Activated naive CD4-positive, alpha-beta T cell treated with anti-CD3 and anti-CD28 coated beads, Interleukin-2, amount 10 ng/mL, durations not matched to agents 7 days and 5 days (primary cell): ENCODE measurements around the gene APOBEC3A.

ENCODE experiments used
- CTCF ChIA-PET: fragments of 350-600 bp; sonication (Branson Sonifier 250); formaldehyde crosslinking; loops from one replicate; lab custom pipeline; 2021; ENCODE audit warnings: antibody characterized with exemption; lab: Charles Lee
- DNase-seq: peaks from one replicate; pipeline ENCODE4 v3.0.0-alpha.2; 2020
- H3K27ac Mint-ChIP-seq: one replicate; pipeline ENCODE4 v1.8.0; 2021; ENCODE audit warnings: mild to moderate bottlenecking, moderate library complexity, mixed read lengths
- H3K27me3 Mint-ChIP-seq: one replicate; pipeline ENCODE4 v1.8.0; 2021; ENCODE audit warnings: mild to moderate bottlenecking, mixed read lengths
- H3K36me3 Mint-ChIP-seq: one replicate; pipeline ENCODE4 v1.8.0; 2021; ENCODE audit warnings: mixed read lengths
- H3K4me1 Mint-ChIP-seq: one replicate; pipeline ENCODE4 v1.8.0; 2021; ENCODE audit warnings: mixed read lengths
- H3K4me3 Mint-ChIP-seq: one replicate; pipeline ENCODE4 v1.8.0; 2021; ENCODE audit warnings: mild to moderate bottlenecking, moderate library complexity, mixed read lengths
- H3K9me3 Mint-ChIP-seq: one replicate; pipeline ENCODE4 v1.8.0; 2021; ENCODE audit warnings: mixed read lengths

The APOBEC3A gene

DNA sequence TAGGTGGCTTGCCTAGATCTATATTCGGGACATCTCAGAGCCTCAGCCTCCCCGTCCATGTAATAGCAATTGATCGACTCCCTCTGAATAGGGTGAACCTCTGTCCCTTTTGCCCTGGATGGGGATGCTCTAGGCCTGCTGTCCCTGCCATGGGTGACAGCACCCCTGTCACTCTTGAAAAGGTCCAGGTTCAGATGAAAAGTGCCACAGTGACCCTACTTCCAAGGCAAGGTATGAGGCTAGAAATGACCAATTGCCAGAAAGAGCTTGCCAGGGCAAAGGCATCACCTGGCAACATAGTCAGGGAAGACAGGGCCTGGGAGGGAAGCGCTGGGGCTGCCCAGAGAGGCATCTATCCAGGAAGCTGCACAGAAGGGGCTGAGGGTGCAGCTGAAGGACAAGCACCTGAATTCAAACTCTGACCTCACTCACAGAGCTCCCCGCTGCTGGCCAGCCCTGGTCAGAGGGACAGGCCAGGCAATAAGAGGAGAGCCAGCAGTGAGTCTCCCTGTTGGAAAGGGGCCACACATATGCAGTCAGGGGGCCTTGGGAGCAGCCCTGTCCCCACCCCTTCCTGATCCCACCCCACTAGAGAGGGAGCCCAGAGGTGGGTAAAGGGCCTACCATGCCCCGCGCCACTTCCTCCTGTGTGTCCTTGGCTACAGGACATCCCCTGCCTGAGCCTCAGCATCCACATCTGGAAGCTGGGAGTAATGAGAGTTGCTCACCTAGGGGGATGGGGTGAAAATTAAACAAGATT lies 9.0 kb upstream of the APOBEC3A start:
- Mint-ChIP-seq H3K27me3 (peaks cover 65% of the 10 kb centered on the region), H3K36me3 (no peaks in the 10 kb centered on the region), H3K4me3 (no peak overlapping the region), H3K27ac (no peak overlapping the region), H3K9me3 (no peaks in the 10 kb centered on the region), H3K4me1 (peaks cover 13% of the 10 kb centered on the region)
- CTCF ChIA-PET = no interaction called here
- DNase-seq = peak; percentile 16

- no peak overlapping the region for H3K27ac Mint-ChIP-seq
- H3K9me3 Mint-ChIP-seq = no peaks in the 10 kb centered on the region
- H3K4me1 Mint-ChIP-seq = peaks cover 21% of the 10 kb centered on the region
- no peak overlapping the region for H3K4me3 Mint-ChIP-seq
- DNase-seq = peak; percentile 11
- CTCF ChIA-PET = no interaction called here
- no peaks in the 10 kb centered on the region for H3K36me3 Mint-ChIP-seq
- H3K27me3 Mint-ChIP-seq = peaks cover 51% of the 10 kb centered on the region
Measured at GRCh38 chr22:38949889-38950405, 7.5 kb upstream of the APOBEC3A start.

GRCh38 chr22:38950527-38951295 lies 6.7 kb upstream of the APOBEC3A start:
- H3K27me3 Mint-ChIP-seq = peaks cover 44% of the 10 kb centered on the region
- no peaks in the 10 kb centered on the region for H3K36me3 Mint-ChIP-seq
- DNase-seq = peak; percentile 11
- H3K9me3 Mint-ChIP-seq = no peaks in the 10 kb centered on the region
- peaks cover 21% of the 10 kb centered on the region for H3K4me1 Mint-ChIP-seq
- H3K27ac Mint-ChIP-seq = no peak overlapping the region
- CTCF ChIA-PET = interaction anchor here (0.8 to 3.4 kb wide), 3 partner anchors 8 to 82 kb away, joined by 3 to 18 read pairs (median 7); no protein-coding TSS in a partner anchor
- H3K4me3 Mint-ChIP-seq = no peak overlapping the region

- no peak overlapping the region for H3K27ac Mint-ChIP-seq
- peak; percentile 1 for DNase-seq
- no peaks in the 10 kb centered on the region for H3K9me3 Mint-ChIP-seq
- CTCF ChIA-PET = interaction anchor here (0.8 to 3.4 kb wide), 4 partner anchors 9 to 83 kb away, joined by 3 to 18 read pairs (median 5); no protein-coding TSS in a partner anchor
- H3K36me3 Mint-ChIP-seq = no peaks in the 10 kb centered on the region
- no peak overlapping the region for H3K4me3 Mint-ChIP-seq
- H3K4me1 Mint-ChIP-seq = peaks cover 18% of the 10 kb centered on the region
- peaks cover 43% of the 10 kb centered on the region for H3K27me3 Mint-ChIP-seq
Measured at GRCh38 chr22:38951734-38952133, 5.7 kb upstream of the APOBEC3A start.

- CTCF ChIA-PET = interaction anchor here (1.0 to 3.4 kb wide), 4 partner anchors 13 to 83 kb away, joined by 3 to 18 read pairs (median 6); no protein-coding TSS in a partner anchor
Measured at GRCh38 chr22:38952281-38952993, 5.0 kb upstream of the APOBEC3A start.

DNA sequence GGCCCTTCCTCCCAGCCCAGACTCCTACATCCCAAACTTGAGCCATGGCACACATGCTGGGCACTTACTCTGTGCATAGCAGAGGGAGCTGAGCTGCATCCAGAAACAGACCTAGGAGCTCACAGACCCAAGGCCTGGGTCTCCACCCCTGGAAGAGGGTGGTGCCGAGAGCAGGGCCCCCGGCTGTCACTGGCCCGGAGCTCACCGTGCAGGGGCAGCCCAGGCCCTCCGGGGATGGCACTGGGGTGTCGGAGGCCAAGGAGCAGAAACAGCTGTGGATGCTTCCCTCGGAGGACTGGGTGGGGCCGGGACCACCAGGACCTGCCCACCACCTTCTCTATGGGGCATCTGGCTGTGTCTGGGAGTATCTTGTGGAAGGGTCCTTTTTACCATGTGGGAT lies 4.3 kb upstream of the APOBEC3A start:
- Mint-ChIP-seq H3K9me3 (no peaks in the 10 kb centered on the region), H3K27me3 (peaks cover 41% of the 10 kb centered on the region), H3K36me3 (no peaks in the 10 kb centered on the region), H3K4me1 (peaks cover 18% of the 10 kb centered on the region), H3K27ac (no peak overlapping the region), H3K4me3 (no peak overlapping the region)
- peak; percentile 11 for DNase-seq
- CTCF ChIA-PET = interaction anchor here (1.0 to 3.4 kb wide), 4 partner anchors 13 to 84 kb away, joined by 3 to 18 read pairs (median 6); no protein-coding TSS in a partner anchor

More at GRCh38 chr22:38952281-38952993, 5.0 kb upstream of the APOBEC3A start:
- Mint-ChIP-seq H3K27me3 (peaks cover 41% of the 10 kb centered on the region), H3K9me3 (no peaks in the 10 kb centered on the region), H3K36me3 (no peaks in the 10 kb centered on the region), H3K4me3 (no peak overlapping the region), H3K27ac (no peak overlapping the region), H3K4me1 (peaks cover 18% of the 10 kb centered on the region)
- peak; percentile 5 for DNase-seq

- peaks cover 41% of the 10 kb centered on the region for H3K27me3 Mint-ChIP-seq
- no peaks in the 10 kb centered on the region for H3K36me3 Mint-ChIP-seq
- H3K4me1 Mint-ChIP-seq = peaks cover 18% of the 10 kb centered on the region
- H3K4me3 Mint-ChIP-seq = no peak overlapping the region
- peak overlapping the region; percentile 16 for H3K27ac Mint-ChIP-seq
- DNase-seq = peak; percentile 67
- CTCF ChIA-PET = interaction anchor here (0.5 to 3.4 kb wide), 4 partner anchors 19 to 85 kb away, joined by 3 to 18 read pairs (median 4); partner anchors contain the start of gene CBX6
- no peaks in the 10 kb centered on the region for H3K9me3 Mint-ChIP-seq
Measured at GRCh38 chr22:38953577-38954413, 3.6 kb upstream of the APOBEC3A start.

DNA sequence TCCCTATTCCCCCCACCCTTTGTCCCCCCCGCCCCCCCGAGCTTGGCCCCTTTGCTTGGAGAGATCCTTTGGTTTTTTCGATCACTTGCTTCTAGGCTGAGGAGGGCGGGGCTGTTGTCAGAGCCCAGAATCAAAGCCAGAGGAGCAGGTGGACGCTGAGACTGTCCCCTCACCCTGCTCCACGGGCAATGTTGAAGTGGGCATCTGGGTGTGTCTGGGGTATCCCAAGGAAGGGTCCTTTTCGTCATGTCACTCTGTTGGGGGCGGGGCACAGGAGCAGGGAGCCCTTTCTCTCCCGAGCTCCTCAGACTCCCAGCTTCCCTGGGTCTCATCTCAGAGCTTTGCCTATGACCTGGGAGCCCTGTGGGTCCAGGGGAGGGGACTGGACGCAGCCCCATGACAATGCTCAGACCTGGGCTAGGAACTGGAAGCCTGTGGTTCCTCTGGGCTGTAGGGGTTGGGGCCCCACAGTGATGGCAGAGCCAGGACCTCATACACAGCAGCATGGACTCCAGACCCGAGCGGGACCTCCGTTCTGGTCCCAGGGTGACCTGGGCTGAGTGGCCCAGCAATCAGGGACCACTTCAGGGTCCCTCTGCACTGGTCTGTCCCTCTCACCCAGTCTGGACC lies 2.9 kb upstream of the APOBEC3A start:
- Mint-ChIP-seq H3K4me3 (no peak overlapping the region), H3K36me3 (no peaks in the 10 kb centered on the region), H3K27me3 (peaks cover 46% of the 10 kb centered on the region), H3K4me1 (peaks cover 20% of the 10 kb centered on the region), H3K27ac (peak overlapping the region; percentile 45), H3K9me3 (no peaks in the 10 kb centered on the region)
- DNase-seq = no peak
- CTCF ChIA-PET = interaction anchor here (0.5 to 3.4 kb wide), 3 partner anchors 19 to 85 kb away, joined by 3 to 18 read pairs (median 5); no protein-coding TSS in a partner anchor

DNA sequence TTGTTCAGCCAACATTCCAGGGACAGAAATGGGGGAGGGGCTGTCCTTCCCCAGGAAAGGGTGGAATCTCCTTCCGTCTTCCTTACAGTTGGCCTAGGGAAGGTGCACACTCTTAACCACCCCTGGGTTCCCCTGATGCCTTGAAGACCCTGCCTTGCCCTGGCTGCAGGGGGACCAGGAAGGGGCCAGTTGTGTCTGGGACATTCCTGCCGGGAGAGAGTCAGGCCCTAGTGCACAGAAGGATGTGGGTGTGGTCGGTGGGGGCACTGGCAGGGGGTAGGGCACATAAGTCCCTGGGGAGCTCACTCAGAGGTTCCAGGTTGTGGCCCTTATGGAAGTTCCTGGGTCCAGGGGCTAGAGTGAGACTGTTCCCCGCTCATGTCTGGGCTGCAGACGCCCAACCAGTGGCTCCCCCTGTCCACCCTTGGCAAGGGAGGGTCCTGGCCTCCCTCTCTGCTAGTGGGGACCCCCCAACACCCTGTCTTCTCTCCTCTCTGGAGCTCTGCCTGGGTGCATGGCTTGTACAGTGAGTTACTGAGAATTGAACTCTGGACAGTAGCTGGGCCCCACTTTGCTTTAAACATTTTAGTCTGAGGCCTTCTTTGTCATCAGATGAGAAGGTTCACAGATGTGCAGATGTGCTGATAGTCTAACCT lies 2.0 kb upstream of the APOBEC3A start:
- Mint-ChIP-seq H3K27me3 (peaks cover 44% of the 10 kb centered on the region), H3K36me3 (no peaks in the 10 kb centered on the region), H3K27ac (peak overlapping the region; percentile 72), H3K4me3 (no peak overlapping the region), H3K4me1 (peaks cover 24% of the 10 kb centered on the region), H3K9me3 (no peaks in the 10 kb centered on the region)
- peak; percentile 20 for DNase-seq
- CTCF ChIA-PET = interaction anchor here (0.6 to 0.8 kb wide), 2 partner anchors 18 to 48 kb away, joined by 3 read pairs; no protein-coding TSS in a partner anchor

DNA sequence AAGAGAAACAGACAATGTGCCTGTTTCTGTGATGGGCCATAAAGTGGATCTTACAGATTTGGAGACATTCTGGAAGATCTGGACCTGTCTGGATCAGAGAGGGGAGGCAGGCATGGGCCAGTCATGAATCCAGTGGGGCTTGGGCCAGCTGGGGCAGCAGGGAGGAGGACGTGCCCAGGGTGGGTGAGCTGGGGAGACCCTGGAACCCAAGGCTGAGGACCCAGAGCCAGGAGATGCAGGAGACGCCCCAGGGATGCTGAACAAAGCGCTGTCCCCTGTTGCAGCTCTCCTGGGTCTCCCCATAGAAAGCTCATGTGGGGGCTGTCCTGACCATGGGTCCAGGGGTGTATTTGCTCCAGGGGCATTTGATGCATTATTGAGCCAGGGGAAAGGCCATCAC lies 1.5 kb upstream of the APOBEC3A start:
- Mint-ChIP-seq H3K27ac (peak overlapping the region; percentile 72), H3K4me3 (no peak overlapping the region), H3K27me3 (peaks cover 39% of the 10 kb centered on the region), H3K36me3 (no peaks in the 10 kb centered on the region), H3K4me1 (peaks cover 24% of the 10 kb centered on the region), H3K9me3 (no peaks in the 10 kb centered on the region)
- peak; percentile 10 for DNase-seq
- CTCF ChIA-PET = interaction anchor here (0.8 kb wide), 1 partner anchor 18 kb away, joined by 3 read pairs; no protein-coding TSS in a partner anchor

GRCh38 chr22:38956551-38956950 lies 858 bp upstream of the APOBEC3A start:
- H3K27me3 Mint-ChIP-seq = peaks cover 39% of the 10 kb centered on the region
- H3K27ac Mint-ChIP-seq = no peak overlapping the region
- CTCF ChIA-PET = no interaction called here
- no peaks in the 10 kb centered on the region for H3K36me3 Mint-ChIP-seq
- DNase-seq = peak; percentile 8
- H3K4me3 Mint-ChIP-seq = no peak overlapping the region
- H3K4me1 Mint-ChIP-seq = peaks cover 24% of the 10 kb centered on the region
- H3K9me3 Mint-ChIP-seq = no peaks in the 10 kb centered on the region
